Neural cell (in vitro differentiated cells): ENCODE results near the gene KDM2A. TPM values are rescaled to one million over a fixed set of nuclear protein-coding genes. Genes with fewer than 3 reads are reported as not detected.

Experiments used
- H2AFZ ChIP-seq: fragments of 200-600, 300-800 bp; sonication (generic), shearing (Covaris generic); 2 replicates; pipeline ENCODE4 v1.6.0; 2014; ENCODE audit warnings: low read depth, mild to moderate bottlenecking, antibody characterized with exemption, low read length, moderate library complexity
- H3F3A ChIP-seq: fragments of 200-600 bp; shearing (Covaris generic); 2 replicates; pipeline ENCODE4 v1.6.1; 2016; ENCODE audit warnings: mild to moderate bottlenecking, moderate library complexity, mixed read lengths, antibody characterized with exemption, low read length; ENCODE audit not compliant: insufficient read depth, poor library complexity, severe bottlenecking
- H3K27ac ChIP-seq: fragments of 200-600, 300-800 bp; sonication (generic), shearing (Covaris generic); 2 replicates; pipeline ENCODE4 v1.5.1; 2014; ENCODE audit warnings: mild to moderate bottlenecking, low read length, moderate library complexity
- H3K27me3 ChIP-seq: fragments of 300-800, 200-600 bp; sonication (generic), shearing (Covaris generic); 2 replicates; pipeline ENCODE4 v1.6.0; 2014; ENCODE audit warnings: mild to moderate bottlenecking, low read depth, low read length, moderate library complexity; ENCODE audit not compliant: insufficient read depth
- H3K36me3 ChIP-seq: fragments of 300-800, 200-600 bp; sonication (generic), shearing (Covaris generic); 2 replicates; pipeline ENCODE4 v1.5.1; 2014; ENCODE audit warnings: mild to moderate bottlenecking, antibody characterized with exemption, low read length, moderate library complexity; ENCODE audit not compliant: insufficient read depth
- H3K4me2 ChIP-seq: fragments of 300-800, 200-600 bp; sonication (generic), shearing (Covaris generic); 2 replicates; pipeline ENCODE4 v1.6.0; 2014; ENCODE audit warnings: mild to moderate bottlenecking, low read length
- H3K4me3 ChIP-seq: fragments of 300-800, 200-600 bp; sonication (generic), shearing (Covaris generic); 2 replicates; pipeline ENCODE4 v1.5.1; 2014; ENCODE audit warnings: mild to moderate bottlenecking, low read length, moderate library complexity
- H3K79me2 ChIP-seq: fragments of 200-600 bp; shearing (Covaris generic); replicated peaks from 2 replicates; pipeline ENCODE4 v1.6.0; 2014; ENCODE audit warnings: mild to moderate bottlenecking, low read length, moderate library complexity; ENCODE audit not compliant: insufficient read depth
- H3K9ac ChIP-seq: fragments of 300-800, 200-600 bp; sonication (generic), shearing (Covaris generic); 2 replicates; pipeline ENCODE4 v1.6.1; 2016; ENCODE audit warnings: mild to moderate bottlenecking, low read length, mixed read lengths
- H3K9me2 ChIP-seq: fragments of 200-600 bp; shearing (Covaris generic); 2 replicates; pipeline ENCODE4 v1.6.1; 2016; ENCODE audit warnings: mild to moderate bottlenecking, low read length, mixed read lengths; ENCODE audit not compliant: insufficient read depth
- H3K9me3 ChIP-seq: fragments of 200-600, 300-800 bp; sonication (generic), shearing (Covaris generic); 2 replicates; pipeline ENCODE4 v1.6.1; 2016; ENCODE audit warnings: mild to moderate bottlenecking, mixed run types, low read length, moderate library complexity, mixed read lengths
- H4K20me1 ChIP-seq: fragments of 200-600 bp; shearing (Covaris generic); 2 replicates; pipeline ENCODE4 v1.6.1; 2016; ENCODE audit warnings: mild to moderate bottlenecking, mixed run types; ENCODE audit not compliant: insufficient read depth
- EP300 ChIP-seq: fragments of 450-650 bp; conservative IDR thresholded peaks from 2 replicates; pipeline ENCODE4 v1.6.1; 2014; ENCODE audit warnings: antibody characterized with exemption, mild to moderate bottlenecking, moderate library complexity; ENCODE audit not compliant: poor library complexity, severe bottlenecking
- EZH2 ChIP-seq: fragments of 200-600, 300-800 bp; shearing (Covaris generic), sonication (generic); IDR thresholded peaks from 2 replicates; pipeline ENCODE4 v1.6.1; 2014; ENCODE audit warnings: antibody characterized with exemption, low read length, borderline replicate concordance, mild to moderate bottlenecking; ENCODE audit not compliant: insufficient read depth, poor library complexity, severe bottlenecking
- MXI1 ChIP-seq: fragments of 450-650 bp; conservative IDR thresholded peaks from 2 replicates; pipeline ENCODE4 v1.6.1; 2014; ENCODE audit warnings: antibody characterized with exemption, mild to moderate bottlenecking; ENCODE audit not compliant: poor library complexity, severe bottlenecking
- POLR2AphosphoS5 ChIP-seq: IDR thresholded peaks from 2 replicates; pipeline ENCODE4 v1.6.1; 2012
- RAD21 ChIP-seq: fragments of 450-650 bp; conservative IDR thresholded peaks from 2 replicates; pipeline ENCODE4 v1.6.1; 2014; ENCODE audit warnings: antibody characterized with exemption, mild to moderate bottlenecking, moderate library complexity
- SMC3 ChIP-seq: fragments of 450-650 bp; conservative IDR thresholded peaks from 2 replicates; pipeline ENCODE4 v1.6.1; 2014; ENCODE audit warnings: antibody characterized with exemption, mild to moderate bottlenecking, moderate library complexity; ENCODE audit not compliant: poor library complexity
- TAF1 ChIP-seq: IDR thresholded peaks from 2 replicates; pipeline ENCODE4 v1.6.1; 2012; ENCODE audit warnings: low read depth
- polyA plus RNA-seq: library from polyadenylated mRNA; depleted of rRNA; stranded (reverse); fragments of >200 nt; gene quantifications from 2 replicates; pipeline ENCODE4 v1.2.3, GENCODE V29; 2014
- TF ChIP-seq, protein P1 (sequence below): IDR thresholded peaks from 2 replicates; pipeline ENCODE4 v1.6.1; 2012; ENCODE audit warnings: borderline replicate concordance
- TF ChIP-seq, protein P2 (sequence below): fragments of 450-650 bp; IDR thresholded peaks from 2 replicates; pipeline ENCODE4 v1.5.1; 2014; ENCODE audit warnings: antibody characterized with exemption, mild to moderate bottlenecking, moderate library complexity; ENCODE audit not compliant: poor library complexity, severe bottlenecking

Gene KDM2A
- polyA plus RNA-seq, 1 donor from 2014 or later, result 12.4 TPM

DNA sequence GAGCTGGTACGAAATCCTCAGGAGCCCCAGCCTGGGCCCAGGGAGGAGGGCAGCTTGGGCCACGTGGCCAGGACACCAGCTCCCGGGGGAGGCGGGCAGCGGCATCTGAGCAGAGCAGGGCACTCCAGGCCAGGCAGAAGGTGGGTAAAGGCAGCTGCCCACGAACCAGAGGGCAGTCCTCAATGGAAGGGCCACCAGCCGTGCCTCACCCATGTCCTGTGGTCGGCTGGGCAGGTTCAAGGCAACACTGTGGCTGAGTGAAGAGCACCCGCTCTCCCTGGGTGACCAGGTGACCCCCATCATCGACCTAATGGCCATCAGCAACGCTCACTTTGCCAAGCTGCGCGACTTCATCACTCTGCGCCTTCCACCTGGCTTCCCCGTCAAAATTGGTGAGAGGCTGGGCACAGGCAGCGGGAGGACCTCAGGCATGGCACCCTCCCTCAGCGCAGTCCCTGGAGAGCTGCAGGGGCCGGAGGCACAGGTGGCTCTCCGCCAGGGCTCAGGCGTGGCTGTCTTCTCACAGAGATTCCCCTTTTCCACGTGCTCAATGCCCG, 181.8 kb downstream of the KDM2A start:
- H3F3A ChIP-seq, result no peaks in the 10 kb centered on the region
- H3K9me2 ChIP-seq, result no peaks in the 10 kb centered on the region
- no peaks in the 10 kb centered on the region for H4K20me1 ChIP-seq
- peaks cover 17% of the 10 kb centered on the region for H3K27me3 ChIP-seq
- H3K9me3 ChIP-seq, result no peaks in the 10 kb centered on the region
- no peak overlapping the region for H2AFZ ChIP-seq
- H3K36me3 ChIP-seq, result peaks cover 4% of the 10 kb centered on the region
- TF ChIP-seq SMC3 (no peak), EP300 (no peak), RAD21 (no peak), TAF1 (no peak), POLR2AphosphoS5 (no peak), EZH2 (no peak), MXI1 (no peak)
- TF ChIP-seq, protein P1, sequence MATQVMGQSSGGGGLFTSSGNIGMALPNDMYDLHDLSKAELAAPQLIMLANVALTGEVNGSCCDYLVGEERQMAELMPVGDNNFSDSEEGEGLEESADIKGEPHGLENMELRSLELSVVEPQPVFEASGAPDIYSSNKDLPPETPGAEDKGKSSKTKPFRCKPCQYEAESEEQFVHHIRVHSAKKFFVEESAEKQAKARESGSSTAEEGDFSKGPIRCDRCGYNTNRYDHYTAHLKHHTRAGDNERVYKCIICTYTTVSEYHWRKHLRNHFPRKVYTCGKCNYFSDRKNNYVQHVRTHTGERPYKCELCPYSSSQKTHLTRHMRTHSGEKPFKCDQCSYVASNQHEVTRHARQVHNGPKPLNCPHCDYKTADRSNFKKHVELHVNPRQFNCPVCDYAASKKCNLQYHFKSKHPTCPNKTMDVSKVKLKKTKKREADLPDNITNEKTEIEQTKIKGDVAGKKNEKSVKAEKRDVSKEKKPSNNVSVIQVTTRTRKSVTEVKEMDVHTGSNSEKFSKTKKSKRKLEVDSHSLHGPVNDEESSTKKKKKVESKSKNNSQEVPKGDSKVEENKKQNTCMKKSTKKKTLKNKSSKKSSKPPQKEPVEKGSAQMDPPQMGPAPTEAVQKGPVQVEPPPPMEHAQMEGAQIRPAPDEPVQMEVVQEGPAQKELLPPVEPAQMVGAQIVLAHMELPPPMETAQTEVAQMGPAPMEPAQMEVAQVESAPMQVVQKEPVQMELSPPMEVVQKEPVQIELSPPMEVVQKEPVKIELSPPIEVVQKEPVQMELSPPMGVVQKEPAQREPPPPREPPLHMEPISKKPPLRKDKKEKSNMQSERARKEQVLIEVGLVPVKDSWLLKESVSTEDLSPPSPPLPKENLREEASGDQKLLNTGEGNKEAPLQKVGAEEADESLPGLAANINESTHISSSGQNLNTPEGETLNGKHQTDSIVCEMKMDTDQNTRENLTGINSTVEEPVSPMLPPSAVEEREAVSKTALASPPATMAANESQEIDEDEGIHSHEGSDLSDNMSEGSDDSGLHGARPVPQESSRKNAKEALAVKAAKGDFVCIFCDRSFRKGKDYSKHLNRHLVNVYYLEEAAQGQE, result no peak
- TF ChIP-seq, protein P2, sequence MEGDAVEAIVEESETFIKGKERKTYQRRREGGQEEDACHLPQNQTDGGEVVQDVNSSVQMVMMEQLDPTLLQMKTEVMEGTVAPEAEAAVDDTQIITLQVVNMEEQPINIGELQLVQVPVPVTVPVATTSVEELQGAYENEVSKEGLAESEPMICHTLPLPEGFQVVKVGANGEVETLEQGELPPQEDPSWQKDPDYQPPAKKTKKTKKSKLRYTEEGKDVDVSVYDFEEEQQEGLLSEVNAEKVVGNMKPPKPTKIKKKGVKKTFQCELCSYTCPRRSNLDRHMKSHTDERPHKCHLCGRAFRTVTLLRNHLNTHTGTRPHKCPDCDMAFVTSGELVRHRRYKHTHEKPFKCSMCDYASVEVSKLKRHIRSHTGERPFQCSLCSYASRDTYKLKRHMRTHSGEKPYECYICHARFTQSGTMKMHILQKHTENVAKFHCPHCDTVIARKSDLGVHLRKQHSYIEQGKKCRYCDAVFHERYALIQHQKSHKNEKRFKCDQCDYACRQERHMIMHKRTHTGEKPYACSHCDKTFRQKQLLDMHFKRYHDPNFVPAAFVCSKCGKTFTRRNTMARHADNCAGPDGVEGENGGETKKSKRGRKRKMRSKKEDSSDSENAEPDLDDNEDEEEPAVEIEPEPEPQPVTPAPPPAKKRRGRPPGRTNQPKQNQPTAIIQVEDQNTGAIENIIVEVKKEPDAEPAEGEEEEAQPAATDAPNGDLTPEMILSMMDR, result no peak
- no peak overlapping the region for H3K4me3 ChIP-seq
- H3K9ac ChIP-seq, result no peak overlapping the region
- no peaks in the 10 kb centered on the region for H3K79me2 ChIP-seq
- no peak overlapping the region for H3K27ac ChIP-seq
- H3K4me2 ChIP-seq, result no peak overlapping the region

DNA sequence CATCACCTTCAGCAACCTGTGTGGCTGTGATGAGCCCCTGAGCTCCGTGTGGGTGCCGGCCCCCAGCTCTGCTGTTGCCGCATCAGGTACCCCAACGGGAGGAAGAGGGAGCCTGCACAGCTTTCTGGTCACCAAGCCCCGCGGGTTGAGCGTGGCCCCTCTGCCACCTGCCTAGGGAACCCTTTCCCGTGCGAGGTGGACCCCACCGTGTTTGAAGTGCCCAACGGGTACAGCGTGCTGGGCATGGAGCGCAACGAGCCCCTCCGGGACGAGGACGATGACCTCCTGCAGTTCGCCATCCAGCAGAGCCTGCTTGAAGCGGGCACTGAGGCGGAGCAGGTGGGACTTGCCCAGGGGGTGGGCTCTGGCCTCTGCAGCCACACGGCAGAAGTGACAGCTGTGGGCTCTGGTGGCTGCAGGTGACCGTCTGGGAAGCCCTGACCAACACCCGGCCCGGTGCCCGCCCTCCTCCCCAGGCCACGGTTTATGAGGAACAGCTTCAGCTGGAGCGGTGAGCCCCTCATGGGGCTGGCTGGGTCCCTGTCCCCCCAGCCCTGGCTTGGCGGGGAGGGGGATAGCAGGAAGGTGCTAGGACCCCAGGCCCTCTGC, 182.4 kb downstream of the KDM2A start:
- Histone ChIP-seq H3F3A (no peaks in the 10 kb centered on the region), H3K36me3 (peaks cover 4% of the 10 kb centered on the region), H2AFZ (no peak overlapping the region), H3K9me2 (no peaks in the 10 kb centered on the region), H3K27ac (no peak overlapping the region), H3K4me3 (no peak overlapping the region), H3K79me2 (no peaks in the 10 kb centered on the region), H3K9me3 (no peaks in the 10 kb centered on the region), H3K9ac (no peak overlapping the region), H3K4me2 (no peak overlapping the region), H3K27me3 (peaks cover 17% of the 10 kb centered on the region), H4K20me1 (no peaks in the 10 kb centered on the region)
- TF ChIP-seq, protein P1, result no peak
- TF ChIP-seq MXI1 (no peak), POLR2AphosphoS5 (no peak), RAD21 (no peak), TAF1 (no peak), SMC3 (no peak), EP300 (no peak), EZH2 (no peak)
- TF ChIP-seq, protein P2, result no peak
